ENCODE measurements around the gene STARD3NL. TPM values are rescaled to one million over a fixed set of nuclear protein-coding genes. Genes with fewer than 3 reads are reported as not detected.

The STARD3NL gene
- total RNA-seq, 1 experiment from 2014 or later: 66.4 TPM

- Mint-ChIP-seq H3K4me1 (ENCODE audit: low read depth, unreplicated experiment) (peaks cover 17% of the 10 kb centered on the region), H3K36me3 (ENCODE audit: insufficient read depth, unreplicated experiment) (peaks cover 9% of the 10 kb centered on the region), H3K9me3 (ENCODE audit: low read depth, unreplicated experiment) (no peaks in the 10 kb centered on the region), H3K4me3 (ENCODE audit: low read depth, unreplicated experiment) (no peak overlapping the region), H3K27me3 (ENCODE audit: unreplicated experiment) (no peaks in the 10 kb centered on the region), H3K27ac (ENCODE audit: unreplicated experiment) (peak overlapping the region; percentile 37)
- DNase-seq: peak; percentile 21
- intact Hi-C loops (cut with micrococcal nuclease; ENCODE audit: unreplicated experiment): loop anchor here (1.0 to 5.0 kb wide), 4 partner anchors 30 to 108 kb away; partner anchors contain the start of gene STARD3NL
- BruUV-seq (replicated peaks): no TSS peak
- TF ChIP-seq, protein P1, sequence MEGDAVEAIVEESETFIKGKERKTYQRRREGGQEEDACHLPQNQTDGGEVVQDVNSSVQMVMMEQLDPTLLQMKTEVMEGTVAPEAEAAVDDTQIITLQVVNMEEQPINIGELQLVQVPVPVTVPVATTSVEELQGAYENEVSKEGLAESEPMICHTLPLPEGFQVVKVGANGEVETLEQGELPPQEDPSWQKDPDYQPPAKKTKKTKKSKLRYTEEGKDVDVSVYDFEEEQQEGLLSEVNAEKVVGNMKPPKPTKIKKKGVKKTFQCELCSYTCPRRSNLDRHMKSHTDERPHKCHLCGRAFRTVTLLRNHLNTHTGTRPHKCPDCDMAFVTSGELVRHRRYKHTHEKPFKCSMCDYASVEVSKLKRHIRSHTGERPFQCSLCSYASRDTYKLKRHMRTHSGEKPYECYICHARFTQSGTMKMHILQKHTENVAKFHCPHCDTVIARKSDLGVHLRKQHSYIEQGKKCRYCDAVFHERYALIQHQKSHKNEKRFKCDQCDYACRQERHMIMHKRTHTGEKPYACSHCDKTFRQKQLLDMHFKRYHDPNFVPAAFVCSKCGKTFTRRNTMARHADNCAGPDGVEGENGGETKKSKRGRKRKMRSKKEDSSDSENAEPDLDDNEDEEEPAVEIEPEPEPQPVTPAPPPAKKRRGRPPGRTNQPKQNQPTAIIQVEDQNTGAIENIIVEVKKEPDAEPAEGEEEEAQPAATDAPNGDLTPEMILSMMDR (IDR thresholded peaks at IDR 0.05; ENCODE audit: unreplicated experiment): no peak
- CTCF ChIA-PET: interaction anchor here (0.6 to 2.3 kb wide), 17 partner anchors 8 to 1727 kb away, joined by 3 to 15 read pairs (median 4); partner anchors contain the start of genes EPDR1, SFRP4 and STARD3NL
These were observed 37.1 kb downstream of the STARD3NL start for GRCh38 chr7:38215115-38215514.

GRCh38 chr7:38215735-38216670 lies 38.0 kb downstream of the STARD3NL start:
- intact Hi-C loops (cut with micrococcal nuclease; ENCODE audit: unreplicated experiment): loop anchor here (1.0 to 5.0 kb wide), 4 partner anchors 29 to 109 kb away; partner anchors contain the start of gene STARD3NL
- peak overlapping the region; percentile 37 for H3K27ac Mint-ChIP-seq (ENCODE audit: unreplicated experiment)
- DNase-seq: peak; percentile 74
- H3K27me3 Mint-ChIP-seq (ENCODE audit: unreplicated experiment): no peaks in the 10 kb centered on the region
- H3K4me3 Mint-ChIP-seq (ENCODE audit: low read depth, unreplicated experiment): no peak overlapping the region
- peaks cover 17% of the 10 kb centered on the region for H3K4me1 Mint-ChIP-seq (ENCODE audit: low read depth, unreplicated experiment)
- H3K9me3 Mint-ChIP-seq (ENCODE audit: low read depth, unreplicated experiment): no peaks in the 10 kb centered on the region
- TF ChIP-seq, protein P1 (IDR thresholded peaks at IDR 0.05; ENCODE audit: unreplicated experiment): peak; percentile 93
- CTCF ChIA-PET: interaction anchor here (0.6 to 2.3 kb wide), 18 partner anchors 9 to 315 kb away, joined by 3 to 15 read pairs (median 4); partner anchors contain the start of genes EPDR1, SFRP4 and STARD3NL
- H3K36me3 Mint-ChIP-seq (ENCODE audit: insufficient read depth, unreplicated experiment): peaks cover 9% of the 10 kb centered on the region
- no TSS peak for BruUV-seq (replicated peaks)

- no peak overlapping the region for H3K27ac Mint-ChIP-seq (ENCODE audit: unreplicated experiment)
- no peaks in the 10 kb centered on the region for H3K27me3 Mint-ChIP-seq (ENCODE audit: unreplicated experiment)
- H3K36me3 Mint-ChIP-seq (ENCODE audit: insufficient read depth, unreplicated experiment): peaks cover 9% of the 10 kb centered on the region
- TF ChIP-seq, protein P1 (IDR thresholded peaks at IDR 0.05; ENCODE audit: unreplicated experiment): no peak
- intact Hi-C loops (cut with micrococcal nuclease; ENCODE audit: unreplicated experiment): loop anchor here (5.0 kb wide), 1 partner anchor 40 kb away; the partner anchor contains the start of gene STARD3NL
- H3K9me3 Mint-ChIP-seq (ENCODE audit: low read depth, unreplicated experiment): no peaks in the 10 kb centered on the region
- no TSS peak for BruUV-seq (replicated peaks)
- DNase-seq: no peak
- H3K4me3 Mint-ChIP-seq (ENCODE audit: low read depth, unreplicated experiment): no peak overlapping the region
- H3K4me1 Mint-ChIP-seq (ENCODE audit: low read depth, unreplicated experiment): peaks cover 17% of the 10 kb centered on the region
- CTCF ChIA-PET: interaction anchor here (0.9 to 1.4 kb wide), 2 partner anchors 9 to 300 kb away, joined by 4 read pairs; partner anchors contain the start of gene SFRP4
These were observed 39.6 kb downstream of the STARD3NL start for GRCh38 chr7:38217672-38218071.

DNA sequence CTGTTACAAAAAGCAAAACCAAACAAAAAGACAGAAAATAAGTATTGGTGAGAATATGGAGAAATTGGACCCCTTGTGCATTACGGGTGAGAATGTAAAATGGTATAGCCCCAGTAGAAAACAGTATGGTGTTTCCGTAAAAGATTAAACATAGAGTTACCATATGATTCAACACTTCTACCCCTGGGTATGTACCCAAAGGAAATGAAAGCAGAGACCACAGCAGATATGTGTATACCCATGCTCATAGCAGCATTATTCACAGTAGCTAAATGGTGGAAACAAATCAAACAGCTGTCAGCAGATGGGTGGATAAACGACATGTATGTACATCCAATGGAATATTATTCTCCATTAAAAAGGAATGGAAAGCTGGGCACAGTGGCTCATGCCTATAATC lies 42.4 kb downstream of the STARD3NL start:
- no peaks in the 10 kb centered on the region for H3K27me3 Mint-ChIP-seq (ENCODE audit: unreplicated experiment)
- no TSS peak for BruUV-seq (replicated peaks)
- CTCF ChIA-PET: interaction anchor here (1.4 to 2.9 kb wide), 2 partner anchors 111 to 319 kb away, joined by 3 to 18 read pairs; no protein-coding TSS in a partner anchor
- DNase-seq: no peak
- intact Hi-C loops (cut with micrococcal nuclease; ENCODE audit: unreplicated experiment): loop anchor here (5.0 kb wide), 1 partner anchor 303 kb away; the partner anchor contains the start of gene SFRP4
- H3K4me3 Mint-ChIP-seq (ENCODE audit: low read depth, unreplicated experiment): no peak overlapping the region
- H3K36me3 Mint-ChIP-seq (ENCODE audit: insufficient read depth, unreplicated experiment): no peaks in the 10 kb centered on the region
- TF ChIP-seq, protein P1 (IDR thresholded peaks at IDR 0.05; ENCODE audit: unreplicated experiment): no peak
- peaks cover 5% of the 10 kb centered on the region for H3K4me1 Mint-ChIP-seq (ENCODE audit: low read depth, unreplicated experiment)
- H3K9me3 Mint-ChIP-seq (ENCODE audit: low read depth, unreplicated experiment): no peaks in the 10 kb centered on the region
- H3K27ac Mint-ChIP-seq (ENCODE audit: unreplicated experiment): no peak overlapping the region
